ENCODE results near the gene DCUN1D1. TPM values are rescaled to one million over a fixed set of nuclear protein-coding genes. Genes with fewer than 3 reads are reported as not detected.

The DCUN1D1 gene
- total and polyA plus RNA-seq, 2 of the 13 experiments (the other 11 are each of a cell fraction or from before 2014, with no cell fraction given) = 10.5 to 39.7 TPM

GRCh38 chr3:182970811-182971418, 9.4 kb downstream of the DCUN1D1 start (continued):
- TF ChIP-seq ZNF552 (CRISPR knock-in tag; IDR thresholded peaks at IDR 0.05; ENCODE audit: borderline replicate concordance) (no peak), DRAP1 (CRISPR knock-in tag; IDR thresholded peaks at IDR 0.05) (no peak), TERF1 (CRISPR knock-in tag; IDR thresholded peaks at IDR 0.05) (no peak), HNF4A (CRISPR knock-in tag; IDR thresholded peaks at IDR 0.05) (peak; percentile 89), ARNT2 (CRISPR knock-in tag; IDR thresholded peaks at IDR 0.05; ENCODE audit: low read depth) (no peak), ZNF280D (CRISPR knock-in tag; IDR thresholded peaks at IDR 0.05) (no peak), NFIC (IDR thresholded peaks at IDR 0.05; ENCODE audit: low read length) (0 out of 2 replicates have a peak, but pooled peaks have one; percentile 30), ZNF207 (IDR thresholded peaks at IDR 0.05; ENCODE audit: borderline replicate concordance) (no peak), ZBTB8A (CRISPR knock-in tag; IDR thresholded peaks at IDR 0.05; ENCODE audit: borderline replicate concordance, low read depth) (no peak), IKZF1 (IDR thresholded peaks at IDR 0.05) (no peak), CREB1 (IDR thresholded peaks at IDR 0.05) (no peak), CREB1 (CRISPR knock-in tag; IDR thresholded peaks at IDR 0.05) (no peak; the same call in 1 of the 2 replicates), ASH2L (IDR thresholded peaks at IDR 0.05; ENCODE audit: insufficient read length, low read depth, low read length) (peak; percentile 38), ZNF704 (CRISPR knock-in tag; IDR thresholded peaks at IDR 0.05; ENCODE audit: borderline replicate concordance) (no peak), ETV5 (CRISPR knock-in tag; IDR thresholded peaks at IDR 0.05; ENCODE audit: borderline replicate concordance) (no peak), RELA (CRISPR knock-in tag; IDR thresholded peaks at IDR 0.05) (no peak), GMEB2 (CRISPR knock-in tag; IDR thresholded peaks at IDR 0.05; ENCODE audit: low read depth) (no peak), PAXIP1 (CRISPR knock-in tag; conservative IDR thresholded peaks at IDR 0.05) (peak; percentile 85), PHF20 (CRISPR knock-in tag; IDR thresholded peaks at IDR 0.05) (no peak)
